ENCODE measurements around the gene GMDS. TPM values are rescaled to one million over a fixed set of nuclear protein-coding genes. Genes with fewer than 3 reads are reported as not detected.

GMDS gene
- total RNA-seq, 1 experiment from 2014 or later: 27.6 TPM

DNA sequence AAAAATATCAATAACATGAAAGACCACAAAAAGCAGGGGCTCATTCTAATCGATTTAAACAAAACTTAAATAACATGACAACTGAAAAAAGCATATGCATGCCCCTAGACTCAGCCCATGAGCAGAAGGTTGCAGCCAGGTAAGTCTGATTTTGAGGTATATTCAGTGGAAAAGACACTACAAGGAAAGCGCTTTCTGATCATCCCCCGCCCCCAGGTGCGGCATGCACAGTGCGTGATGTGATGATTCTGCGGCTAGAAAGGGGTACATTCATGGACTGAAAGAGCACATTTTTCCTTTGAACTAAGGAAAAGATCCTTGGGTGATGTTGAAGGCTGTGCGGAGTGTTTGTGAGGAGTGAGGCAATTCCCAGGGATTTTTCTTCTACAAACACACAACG is 652.6 kb downstream of the GMDS start:
- Histone ChIP-seq H2BK15ac (ENCODE audit: low read depth, low read length) (no peak overlapping the region), H4K8ac (replicated peaks; ENCODE audit: insufficient read length, low read depth, low read length) (no peak overlapping the region), H4K5ac (ENCODE audit: insufficient read length, low read depth, low read length) (no peak overlapping the region), H4K91ac (ENCODE audit: insufficient read length, low read depth, low read length) (no peak overlapping the region), H3K79me2 (ENCODE audit: insufficient read depth, low read length) (no peaks in the 10 kb centered on the region), H3K9me3 (ENCODE audit: control insufficient read depth, low read depth, low read length) (no peaks in the 10 kb centered on the region), H3K23ac (ENCODE audit: insufficient read length, low read depth, low read length) (no peak overlapping the region), H2AK5ac (ENCODE audit: insufficient read length, low read length) (no peak overlapping the region), H3K9ac (ENCODE audit: extremely low read depth, insufficient read length, low read length) (no peak overlapping the region), H3K18ac (ENCODE audit: insufficient read length, low read depth, low read length) (no peak overlapping the region), H2BK12ac (ENCODE audit: insufficient read length, low read depth, low read length) (no peak overlapping the region), H2BK20ac (ENCODE audit: low read depth, low read length, poor library complexity, severe bottlenecking) (no peak overlapping the region), H2BK5ac (ENCODE audit: insufficient read length, low read length) (no peak overlapping the region), H3K4me1 (ENCODE audit: insufficient read depth, low read length) (no peaks in the 10 kb centered on the region), H2AFZ (ENCODE audit: low read length) (no peak overlapping the region), H3K27ac (ENCODE audit: insufficient read length, low read depth, low read length) (no peak overlapping the region), H3K4me2 (ENCODE audit: insufficient read depth, insufficient read length, low read length) (no peak overlapping the region), H2BK120ac (ENCODE audit: low read depth, low read length, poor library complexity, severe bottlenecking) (no peak overlapping the region), H3K27me3 (ENCODE audit: insufficient read depth, low read length) (no peaks in the 10 kb centered on the region), H3K23me2 (ENCODE audit: insufficient read length, low read depth, low read length, poor library complexity, severe bottlenecking) (no peaks in the 10 kb centered on the region), H4K20me1 (ENCODE audit: control insufficient read depth, insufficient read depth, insufficient read length) (no peaks in the 10 kb centered on the region), H3K79me1 (ENCODE audit: insufficient read depth, low read depth, low read length, poor library complexity, severe bottlenecking) (no peaks in the 10 kb centered on the region), H3K14ac (ENCODE audit: insufficient read depth, low read length) (no peak overlapping the region), H3T11ph (ENCODE audit: low read length) (no peak overlapping the region), H3K4ac (ENCODE audit: low read depth, low read length) (no peak overlapping the region), H3K56ac (ENCODE audit: insufficient read length, low read depth, low read length) (no peak overlapping the region)
- no peaks in the 10 kb centered on the region for H3K9me3 Mint-ChIP-seq
- H3K4me3 Mint-ChIP-seq: no peak overlapping the region
- peaks cover 32% of the 10 kb centered on the region for H3K27me3 Mint-ChIP-seq (ENCODE audit: low read depth)
- H3K27ac Mint-ChIP-seq: no peak overlapping the region
- no peak for TF ChIP-seq CTCF (conservative IDR thresholded peaks at IDR 0.05)
- no CpG with 5 or more reads among the region's 8 CpGs for WGBS (ENCODE audit: extremely low coverage, insufficient read length, low lambda C conversion rate)
- H3K4me1 Mint-ChIP-seq: peaks cover 13 to 19% of the 10 kb centered on the region in 2 experiments
- no peaks in the 10 kb centered on the region for H3K36me3 Mint-ChIP-seq (ENCODE audit: insufficient read depth in 1 of 3, low read depth in 3 of 3)
- no peak for DNase-seq
